Fibroblast of skin of right biceps (primary cell): ENCODE results near the gene GABRB3.
A peak's percentile ranks its signal among the peaks of the same experiment; 100 is the strongest.

Source experiments
- DNase-seq: peaks from one replicate; pipeline ENCODE4 v3.0.0-alpha.2; 2013

Gene GABRB3

GRCh38 chr15:26772154-26773066 is at the start of gene GABRB3:
Gene GABRB3, minus strand, starts transcription at chr15:26773066.
- no peak for DNase-seq

GRCh38 chr15:26807517-26808427 is 34.9 kb upstream of the GABRB3 start:
- DNase-seq, result no peak

- DNase-seq, result no peak
Measured at GRCh38 chr15:26806574-26806973, 33.7 kb upstream of the GABRB3 start.

GRCh38 chr15:26806151-26806550 is 33.3 kb upstream of the GABRB3 start:
- DNase-seq, result no peak

- no peak for DNase-seq
Measured at GRCh38 chr15:26805470-26805869, 32.6 kb upstream of the GABRB3 start.

GRCh38 chr15:26804063-26804804 is 31.4 kb upstream of the GABRB3 start:
- no peak for DNase-seq

GRCh38 chr15:26790118-26790517 is 17.3 kb upstream of the GABRB3 start:
- no peak for DNase-seq

- DNase-seq, result no peak
Measured at GRCh38 chr15:26781816-26782215, 8.9 kb upstream of the GABRB3 start.

GRCh38 chr15:26773917-26774316 is 1.1 kb upstream of the GABRB3 start:
- DNase-seq, result no peak

- DNase-seq, result peak; percentile 23
Measured at GRCh38 chr15:26773067-26773877, 406 bp upstream of the GABRB3 start.

- DNase-seq, result peak; percentile 28
Measured at GRCh38 chr15:26771578-26772153, 1.2 kb downstream of the GABRB3 start.

GRCh38 chr15:26771168-26771567 is 1.7 kb downstream of the GABRB3 start:
- DNase-seq, result no peak

GRCh38 chr15:26767169-26767670 is 5.6 kb downstream of the GABRB3 start:
- DNase-seq, result no peak

GRCh38 chr15:26766262-26766661 is 6.6 kb downstream of the GABRB3 start:
- DNase-seq, result no peak

GRCh38 chr15:26759986-26760385 is 12.9 kb downstream of the GABRB3 start:
- DNase-seq, result no peak

GRCh38 chr15:26758079-26758478 is 14.8 kb downstream of the GABRB3 start:
- no peak for DNase-seq

- DNase-seq, result no peak
Measured at GRCh38 chr15:26757141-26757540, 15.7 kb downstream of the GABRB3 start.

- no peak for DNase-seq
Measured at GRCh38 chr15:26744894-26745293, 28.0 kb downstream of the GABRB3 start.

- DNase-seq, result no peak
Measured at GRCh38 chr15:26739791-26740190, 33.1 kb downstream of the GABRB3 start.

GRCh38 chr15:26738996-26739395 is 33.9 kb downstream of the GABRB3 start:
- no peak for DNase-seq

GRCh38 chr15:26736502-26737248 is 36.2 kb downstream of the GABRB3 start:
- DNase-seq, result no peak
